Dedifferentiated amniotic fluid mesenchymal stem cell (primary cell): Measurements from ENCODE around the gene ANKDD1A.

Experiments
- DNase-seq: peaks from one replicate; pipeline ENCODE4 v3.0.0-alpha.2; 2016; ENCODE audit errors: extremely low spot score

ANKDD1A gene

DNA sequence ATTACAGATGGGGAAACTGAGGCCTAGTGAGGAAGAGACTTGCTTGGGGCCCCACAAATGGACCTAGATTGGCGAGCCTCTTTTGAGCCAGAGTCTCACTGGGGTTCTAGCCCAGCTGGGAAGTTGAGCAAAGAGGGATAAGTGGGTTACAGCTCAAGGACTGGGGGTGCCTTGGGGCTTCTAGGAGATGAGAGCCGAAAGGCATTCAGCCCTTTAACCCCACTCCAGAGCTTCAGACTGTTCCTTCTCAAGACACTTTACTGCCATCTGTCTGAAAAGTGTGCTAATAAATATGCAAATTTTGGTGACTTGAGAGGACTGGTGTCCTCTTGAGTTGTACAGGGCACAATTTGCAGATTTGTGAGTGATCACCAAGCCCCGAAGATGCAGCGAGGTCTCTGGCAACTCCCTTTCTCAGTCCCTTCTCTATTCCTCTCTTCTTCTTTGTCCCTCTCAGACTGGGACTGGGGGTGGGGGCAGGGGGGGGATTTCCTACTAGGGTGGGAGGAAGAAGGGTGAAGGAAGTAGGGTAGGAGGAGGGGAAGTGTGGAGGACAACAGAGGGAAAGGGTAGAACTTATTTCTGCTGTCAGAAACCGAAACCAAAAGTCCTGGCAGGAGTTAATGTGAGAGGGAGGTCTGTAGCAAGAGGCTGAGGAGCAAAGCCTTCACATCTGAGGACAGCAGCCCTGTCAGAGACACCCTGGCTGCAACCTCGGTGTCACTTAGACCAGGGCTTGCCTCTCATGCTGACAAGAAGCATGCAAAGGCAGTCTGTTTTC lies 16.2 kb upstream of the ANKDD1A start:
- DNase-seq: no peak

DNA sequence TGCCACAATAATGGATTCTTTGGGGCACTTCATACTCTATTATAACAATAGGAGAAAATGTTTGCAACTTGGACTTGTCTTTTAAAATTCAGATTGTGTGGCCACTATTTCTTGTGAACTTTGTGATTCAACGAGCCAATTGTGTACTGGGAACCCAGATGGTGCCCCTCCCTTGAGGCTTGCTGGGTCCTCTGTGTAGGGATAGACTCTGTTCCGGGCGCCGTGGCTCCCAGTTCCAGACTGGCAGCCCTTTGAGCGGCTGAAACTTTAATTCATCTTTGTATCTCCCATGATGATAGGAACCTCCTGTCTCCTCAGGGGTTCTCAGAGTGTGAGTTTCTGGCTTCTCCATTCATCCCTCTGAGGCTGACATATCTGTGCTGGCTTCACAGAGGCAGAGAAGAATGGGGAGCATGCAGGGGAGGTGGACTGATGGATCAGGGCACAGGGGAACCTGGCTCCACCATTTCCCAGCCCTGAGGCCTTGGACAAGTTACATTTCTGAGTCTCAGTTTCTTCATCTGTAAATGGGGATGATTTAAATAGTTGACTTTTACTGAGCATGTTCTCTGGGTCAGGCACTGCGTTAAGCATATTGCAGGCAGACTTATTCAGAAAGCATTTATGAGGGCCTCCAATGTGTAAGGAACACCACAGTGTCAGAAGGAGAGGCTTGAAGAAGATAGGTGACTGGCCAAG lies 15.2 kb upstream of the ANKDD1A start:
- no peak for DNase-seq

DNA sequence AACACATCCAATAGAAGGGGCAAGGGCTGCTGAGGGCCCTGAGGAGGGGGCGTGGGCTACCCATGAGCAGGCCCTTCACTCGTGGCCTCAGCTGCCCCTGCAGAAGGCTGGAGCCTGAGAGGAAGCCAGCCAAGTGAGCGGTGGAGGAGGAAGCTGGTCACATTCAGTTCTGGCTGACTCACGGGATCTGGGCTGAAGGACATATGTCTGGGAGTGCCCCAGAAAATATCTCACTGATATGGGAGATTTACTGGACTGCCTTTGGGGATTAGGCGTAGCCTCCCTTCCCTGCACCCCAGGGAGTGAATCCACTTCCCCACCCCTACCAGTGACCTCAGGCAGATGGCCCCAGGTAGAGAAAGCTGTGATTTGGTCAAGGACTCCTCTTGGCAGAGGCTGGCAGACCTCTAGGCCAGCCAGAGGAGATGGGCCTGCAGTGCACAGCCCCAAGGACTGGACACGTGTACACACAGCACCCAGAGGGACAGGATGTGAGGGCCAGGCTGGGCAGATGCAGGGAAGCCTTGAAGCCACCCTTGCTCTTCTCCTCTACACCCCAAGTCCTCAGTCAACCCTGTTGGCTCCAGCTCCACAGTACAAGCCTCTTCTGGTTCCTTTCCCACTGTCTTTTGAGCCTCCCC lies 14.2 kb upstream of the ANKDD1A start:
- DNase-seq: peak; percentile 43

DNA sequence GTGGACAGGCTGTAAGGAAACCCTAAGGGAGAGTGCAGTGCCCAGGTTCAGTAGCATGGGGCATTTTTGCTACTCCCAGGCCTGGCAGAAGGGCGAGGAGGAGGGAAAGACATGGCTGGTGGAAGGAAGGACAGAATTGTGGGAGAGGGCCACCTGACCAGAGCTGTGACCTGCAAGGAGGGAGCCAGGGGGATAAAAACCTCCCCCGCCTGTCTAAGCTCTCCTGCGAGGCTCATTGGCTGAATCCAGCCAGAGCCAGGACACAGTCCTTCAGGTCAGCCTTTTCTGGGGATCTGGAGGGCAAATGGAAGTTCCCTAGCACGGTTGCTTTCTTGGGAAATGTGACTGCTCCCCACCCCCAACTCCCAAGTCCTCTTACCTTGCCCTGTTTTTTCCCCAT lies 13.3 kb upstream of the ANKDD1A start:
- no peak for DNase-seq

DNA sequence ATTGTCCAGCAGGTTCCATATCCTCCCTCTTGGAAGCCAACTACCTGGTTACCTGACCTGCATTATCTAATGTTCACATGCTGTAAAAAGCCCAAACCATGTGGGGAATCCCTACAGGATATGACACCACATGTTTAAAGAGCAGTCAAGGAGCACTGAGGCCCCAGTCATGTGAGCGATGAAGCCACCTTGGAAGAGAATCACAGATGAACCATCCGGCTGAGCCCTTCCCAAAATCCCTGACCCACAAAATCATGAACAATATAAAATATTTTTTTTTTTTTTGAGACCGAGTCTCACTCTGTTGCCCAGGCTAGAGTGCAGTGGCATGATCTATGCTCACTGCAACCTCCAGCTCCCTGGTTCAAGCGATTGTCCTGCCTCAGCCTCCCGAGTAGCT lies 10.6 kb upstream of the ANKDD1A start:
- DNase-seq: no peak

DNA sequence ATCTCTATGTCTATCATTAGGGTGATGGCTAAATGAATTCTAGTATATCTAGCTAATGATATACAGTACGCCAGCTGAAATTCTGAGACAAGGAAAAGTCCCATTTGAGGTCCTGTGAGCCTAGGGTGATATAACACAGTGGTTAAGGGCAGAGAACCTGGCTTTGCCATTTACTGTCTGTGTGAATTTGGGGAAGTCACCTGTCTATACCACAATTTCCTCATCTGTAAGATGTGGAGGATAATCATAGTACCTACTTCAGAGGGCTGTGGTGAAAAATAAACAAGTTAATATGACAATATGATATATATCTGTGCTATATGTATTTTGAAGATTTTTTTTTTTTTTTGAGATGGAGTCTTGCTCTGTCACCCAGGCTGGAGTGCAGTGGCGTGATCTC lies 9.8 kb upstream of the ANKDD1A start:
- DNase-seq: no peak

DNA sequence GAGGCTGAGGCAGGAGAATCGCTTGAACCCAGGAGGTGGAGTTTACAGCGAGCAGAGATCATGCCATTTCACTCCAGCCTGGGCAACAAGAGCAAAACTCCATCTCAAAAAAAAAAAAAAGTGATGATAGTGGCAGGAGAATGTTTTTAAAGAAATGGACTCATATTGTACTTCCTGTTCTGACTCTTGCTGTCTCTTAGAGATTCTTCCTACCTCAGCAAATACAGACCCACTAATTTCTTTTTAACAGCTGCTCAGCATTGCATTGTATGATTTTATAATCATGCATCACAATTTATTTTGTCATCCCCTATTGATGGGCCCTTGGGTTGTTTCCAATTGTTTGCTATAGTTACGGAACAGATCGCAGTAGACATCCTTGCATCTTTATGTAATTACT lies 8.8 kb upstream of the ANKDD1A start:
- DNase-seq: no peak

DNA sequence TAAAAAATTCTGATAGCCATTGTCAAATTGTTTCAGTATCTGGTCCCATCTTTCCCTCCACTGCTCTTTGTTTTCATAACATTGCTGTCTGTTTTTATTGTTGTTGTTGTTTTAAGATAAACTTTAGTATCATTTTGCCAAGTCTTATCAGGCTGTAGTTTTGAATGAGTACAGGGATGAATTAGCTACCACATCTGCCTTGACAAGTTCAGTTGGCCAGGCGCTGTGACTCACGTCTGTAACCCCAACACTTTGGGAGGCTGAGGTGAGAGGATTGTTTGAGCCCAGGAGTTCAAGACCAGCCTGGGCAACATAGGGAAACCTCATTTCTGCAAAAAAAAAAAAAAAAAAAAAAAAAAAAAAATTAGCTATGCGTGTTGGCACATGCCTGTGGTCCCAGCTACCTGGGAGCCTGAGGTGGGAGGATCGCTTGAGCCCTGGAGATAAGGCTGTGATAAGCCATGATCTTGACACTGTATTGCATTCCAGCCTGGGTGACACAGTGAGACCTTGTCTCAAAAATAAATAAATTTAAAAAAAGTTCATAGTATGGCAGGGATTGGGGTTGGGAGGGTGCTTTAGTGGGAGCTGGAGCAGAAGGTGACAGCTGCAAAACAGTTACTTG lies 8.3 kb upstream of the ANKDD1A start:
- DNase-seq: no peak

DNA sequence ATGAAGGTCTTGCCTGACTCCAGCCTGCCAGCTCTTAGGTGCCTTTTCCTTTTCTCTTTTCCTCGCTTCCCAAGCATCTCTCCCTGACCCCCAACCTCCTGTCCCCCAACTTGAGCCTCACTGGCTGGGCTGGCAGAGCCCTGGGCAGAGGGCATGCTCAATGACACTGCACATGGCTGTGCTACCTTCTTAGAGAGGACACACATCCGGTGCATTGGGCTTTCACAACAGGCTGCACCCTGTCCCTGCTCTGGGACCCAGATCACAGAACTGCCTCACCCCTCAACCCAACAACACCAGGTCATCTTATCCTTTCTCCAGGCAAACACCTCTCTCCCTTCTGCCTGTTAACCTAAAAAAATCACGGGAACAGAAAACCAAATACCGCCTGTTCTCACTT lies 7.5 kb upstream of the ANKDD1A start:
- DNase-seq: no peak

DNA sequence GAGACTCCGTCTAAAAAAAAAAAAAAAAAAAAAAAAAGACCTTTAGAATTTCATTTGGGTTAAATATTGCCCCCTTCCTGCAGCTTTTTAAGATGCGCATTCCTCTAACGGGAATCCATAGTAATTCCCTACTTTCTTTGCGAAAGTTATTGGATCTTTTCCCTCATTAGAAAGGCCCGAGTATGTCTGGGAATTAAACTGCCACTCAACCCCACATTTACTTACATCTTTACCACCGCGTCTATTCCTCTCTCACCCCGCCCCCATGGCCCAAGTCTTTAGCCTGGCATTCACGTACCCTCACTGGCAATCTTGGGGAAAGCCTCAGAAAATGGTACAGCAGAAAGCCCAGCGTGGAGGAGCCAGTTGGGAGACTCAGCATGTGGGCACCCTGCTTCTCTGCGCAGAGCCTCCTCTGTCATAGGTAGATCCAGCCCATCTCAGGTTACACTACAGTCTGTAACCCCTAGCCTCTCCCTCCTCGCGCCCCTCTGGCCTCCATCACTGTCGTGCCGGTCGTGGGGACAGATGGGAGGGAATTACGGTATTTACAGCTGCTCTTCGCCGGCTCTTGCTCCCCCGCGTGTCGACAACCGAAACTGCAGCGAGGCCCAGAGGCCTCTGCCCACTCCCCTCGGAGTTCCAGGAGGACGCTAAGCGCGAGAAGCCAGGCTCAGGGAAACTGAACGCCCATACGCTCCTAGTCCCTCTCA lies 6.4 kb upstream of the ANKDD1A start:
- peak; percentile 76 for DNase-seq

DNA sequence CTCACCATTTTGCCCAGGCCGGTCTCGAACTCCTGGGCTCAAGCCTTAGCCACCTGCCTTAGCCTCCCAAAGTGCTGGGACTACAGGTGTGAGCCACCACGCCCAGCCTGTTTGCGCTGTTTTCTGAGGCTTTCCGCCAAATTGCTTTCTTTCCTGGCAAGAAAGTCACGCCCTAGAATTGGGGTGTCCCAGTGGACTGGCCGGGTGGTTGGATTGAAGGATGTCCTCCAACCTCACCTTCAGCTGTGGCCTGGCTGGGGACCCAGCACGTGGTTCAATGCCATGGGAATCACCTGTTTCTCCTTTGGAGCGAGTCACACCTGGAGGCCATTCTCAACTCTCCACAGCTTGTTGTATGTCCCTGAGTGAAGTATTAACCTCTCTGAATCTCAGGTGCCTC lies 5.8 kb upstream of the ANKDD1A start:
- DNase-seq: no peak

DNA sequence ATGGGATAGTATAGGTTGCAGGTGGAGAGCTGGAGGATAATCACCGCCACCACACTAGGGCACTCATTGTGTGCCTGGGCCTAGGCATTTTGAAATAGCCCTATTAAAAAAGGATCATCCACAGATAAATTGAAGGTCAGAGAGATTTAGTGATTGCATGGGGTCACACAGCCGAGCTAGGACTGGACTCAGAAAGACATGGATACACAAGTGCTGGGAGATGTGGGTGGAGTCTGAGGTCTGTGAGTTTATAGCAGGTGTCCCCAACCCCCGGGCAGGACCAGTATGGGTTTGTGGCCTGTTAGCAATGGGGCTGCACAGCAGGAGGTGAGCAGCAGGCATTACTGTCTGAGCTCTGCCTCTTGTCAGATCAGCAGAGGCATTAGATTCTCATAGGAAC lies 5.3 kb upstream of the ANKDD1A start:
- DNase-seq: no peak

DNA sequence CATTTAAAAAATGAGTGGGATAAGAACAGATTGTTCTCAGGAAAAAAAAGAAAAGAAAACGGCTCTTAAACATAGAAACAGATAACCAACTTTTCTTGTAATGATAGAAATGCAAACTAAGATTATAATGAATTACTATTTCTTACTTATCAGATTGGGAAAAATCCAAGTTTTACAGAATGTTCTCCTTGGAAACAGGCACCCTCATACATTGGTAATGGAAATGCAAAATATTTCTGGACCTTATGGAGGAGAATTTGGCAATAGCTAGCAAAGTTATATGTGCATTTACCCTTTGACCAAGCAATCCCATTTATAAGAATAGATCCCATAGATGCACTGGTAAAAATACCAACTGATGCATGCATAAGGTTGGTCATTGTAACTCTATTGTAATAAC lies 3.7 kb upstream of the ANKDD1A start:
- no peak for DNase-seq

DNA sequence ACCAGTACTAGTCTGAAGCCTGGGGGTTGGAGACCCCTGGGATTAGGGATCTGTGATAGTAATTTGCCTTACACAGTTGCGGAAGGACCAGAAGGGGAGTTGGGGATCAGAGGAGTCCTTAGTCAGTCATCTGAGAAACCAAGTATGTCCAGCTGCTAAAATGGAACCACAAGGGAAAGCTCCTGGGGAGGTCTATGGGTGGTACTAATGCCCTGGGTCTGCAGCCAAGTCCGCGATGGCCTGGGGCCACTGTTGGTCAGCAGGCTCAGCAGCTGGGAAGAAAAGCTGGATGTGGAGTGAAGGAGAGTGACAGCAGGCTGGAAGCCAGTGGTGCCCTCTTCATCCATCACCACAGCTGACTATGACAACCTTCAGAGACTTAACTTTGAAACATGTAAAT lies 2.2 kb upstream of the ANKDD1A start:
- no peak for DNase-seq

DNA sequence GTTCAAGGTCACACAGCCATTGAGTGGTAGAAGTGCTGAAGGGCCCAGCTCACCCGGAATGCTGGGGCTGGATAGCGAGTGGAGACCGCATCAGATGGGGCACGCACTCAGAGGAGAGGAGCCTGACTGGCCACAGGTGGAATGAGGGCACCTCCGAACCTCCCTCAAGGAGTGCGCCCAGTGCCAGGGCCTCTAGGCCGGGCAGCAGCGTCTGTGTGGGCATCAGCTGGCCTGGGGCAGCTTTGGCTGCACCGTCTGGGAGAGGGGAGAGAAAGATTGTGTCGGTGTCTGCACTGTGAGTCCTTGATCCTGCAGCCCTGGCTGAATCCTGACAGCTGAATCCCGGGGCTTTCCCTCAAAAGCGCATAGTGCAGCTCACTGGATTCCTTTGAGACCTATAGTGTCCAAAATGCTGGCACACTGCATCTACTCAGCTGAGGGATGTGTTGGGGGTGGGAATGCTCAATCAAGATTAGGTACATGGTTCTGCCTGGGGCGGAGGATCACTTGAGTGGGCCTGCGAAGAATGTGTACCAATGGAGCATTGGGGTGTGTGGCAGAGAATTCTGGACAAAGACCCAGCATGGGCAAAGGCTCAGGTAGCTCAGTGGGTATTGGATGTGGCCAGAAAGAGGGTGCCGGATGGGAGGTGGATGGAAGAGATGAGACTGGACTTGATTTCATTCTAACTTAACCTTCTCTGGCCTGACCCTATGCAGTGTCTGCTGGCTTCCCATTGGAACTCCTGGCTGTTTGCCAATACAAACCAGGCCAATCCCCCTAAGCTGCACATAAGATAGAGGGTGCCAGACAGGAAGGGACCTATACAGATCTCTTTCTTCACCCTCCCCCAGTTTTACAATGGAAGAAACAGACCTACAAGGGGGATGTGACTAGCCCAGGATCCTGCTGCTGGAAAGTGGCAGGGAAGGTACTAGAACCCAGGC lies 950 bp downstream of the ANKDD1A start:
- no peak for DNase-seq

DNA sequence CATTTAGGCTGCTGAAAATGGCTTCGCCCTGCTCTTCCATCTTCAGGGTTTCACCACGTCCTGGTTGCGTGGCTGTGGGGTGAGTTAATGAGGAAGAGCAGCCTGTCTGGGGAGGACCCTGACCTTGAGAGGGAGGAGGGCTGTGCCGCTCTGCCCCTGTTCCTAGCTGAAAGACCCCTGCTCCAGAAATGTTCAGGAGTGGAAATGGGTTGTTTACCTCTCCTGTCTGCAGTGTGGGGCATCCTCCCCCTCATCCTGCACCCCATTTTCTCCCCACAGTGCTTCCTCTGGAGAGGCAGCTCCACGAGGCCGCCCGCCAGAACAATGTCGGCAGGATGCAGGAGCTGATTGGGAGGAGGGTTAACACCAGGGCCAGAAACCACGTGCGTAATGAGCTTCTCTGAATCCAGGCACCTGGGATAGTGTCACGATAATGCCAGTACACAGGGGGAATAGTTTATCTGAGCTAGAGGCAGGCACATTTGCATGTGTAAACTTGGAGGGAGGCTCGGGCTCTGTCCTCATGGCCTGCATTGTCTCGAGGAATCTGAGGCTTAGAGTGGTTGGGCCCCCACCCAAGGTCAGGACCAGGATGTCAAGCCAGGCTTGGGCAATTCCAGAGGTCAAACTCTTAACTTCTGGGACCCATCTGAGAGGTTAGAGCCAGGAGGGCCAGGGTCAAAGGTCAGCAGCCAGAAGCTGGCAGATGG lies 4.0 kb downstream of the ANKDD1A start:
- DNase-seq: no peak

DNA sequence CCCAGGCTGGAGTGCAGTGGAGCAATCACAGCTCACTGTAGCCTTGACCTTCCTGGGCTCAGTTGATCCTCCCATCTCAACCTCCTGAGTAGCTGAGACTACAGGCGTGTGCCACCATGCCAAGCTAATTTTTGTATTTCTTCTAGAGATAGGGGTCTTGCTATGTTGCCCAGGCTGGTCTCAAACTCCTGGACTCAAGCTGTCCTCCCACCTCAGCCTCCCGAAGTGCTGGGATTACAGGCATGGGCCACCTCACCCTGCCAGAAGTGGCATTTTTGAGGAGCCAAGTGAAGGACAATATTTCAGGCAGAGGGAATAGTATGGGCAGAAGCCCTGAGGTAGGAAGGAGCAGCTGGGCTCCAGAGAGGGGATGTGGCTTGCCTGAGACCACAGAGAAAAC lies 4.7 kb downstream of the ANKDD1A start:
- DNase-seq: no peak

DNA sequence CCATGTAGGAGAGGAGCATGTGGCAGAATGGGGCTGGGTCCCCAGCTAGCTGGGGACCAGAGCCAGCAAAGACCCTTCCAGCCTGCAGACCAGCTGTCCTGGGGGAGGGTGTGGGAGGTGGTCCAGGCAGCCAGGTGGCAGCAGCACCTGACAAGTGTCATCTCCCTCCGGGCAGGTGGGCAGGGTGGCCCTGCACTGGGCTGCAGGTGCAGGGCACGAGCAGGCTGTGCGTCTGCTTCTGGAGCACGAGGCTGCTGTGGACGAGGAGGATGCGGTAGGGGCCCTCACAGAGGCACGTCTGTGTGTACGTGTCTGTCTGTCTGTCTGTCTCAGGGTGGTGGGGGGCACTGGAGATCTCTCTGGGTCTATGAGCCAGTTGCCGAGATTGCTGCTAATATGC lies 5.5 kb downstream of the ANKDD1A start:
- no peak for DNase-seq

DNA sequence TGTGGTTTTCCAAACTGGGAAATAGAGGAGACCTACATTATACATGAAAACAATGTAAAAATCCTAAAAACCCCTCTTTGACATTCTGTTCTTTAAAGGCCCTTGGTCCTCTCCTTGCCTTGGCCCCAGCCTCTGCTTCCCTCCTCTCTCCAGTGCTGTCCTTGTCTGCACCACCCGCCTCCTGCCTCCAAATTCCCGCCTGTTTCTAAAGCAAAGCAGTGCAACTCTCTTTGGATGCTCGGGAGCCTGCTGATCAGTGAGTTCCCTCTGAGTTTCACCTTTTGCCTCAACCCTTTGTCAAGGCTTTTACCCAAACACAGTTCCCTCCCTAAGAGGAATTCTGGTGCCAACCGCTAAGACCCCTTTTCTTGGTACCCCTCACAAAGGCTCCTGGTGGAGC lies 8.0 kb downstream of the ANKDD1A start:
- no peak for DNase-seq

DNA sequence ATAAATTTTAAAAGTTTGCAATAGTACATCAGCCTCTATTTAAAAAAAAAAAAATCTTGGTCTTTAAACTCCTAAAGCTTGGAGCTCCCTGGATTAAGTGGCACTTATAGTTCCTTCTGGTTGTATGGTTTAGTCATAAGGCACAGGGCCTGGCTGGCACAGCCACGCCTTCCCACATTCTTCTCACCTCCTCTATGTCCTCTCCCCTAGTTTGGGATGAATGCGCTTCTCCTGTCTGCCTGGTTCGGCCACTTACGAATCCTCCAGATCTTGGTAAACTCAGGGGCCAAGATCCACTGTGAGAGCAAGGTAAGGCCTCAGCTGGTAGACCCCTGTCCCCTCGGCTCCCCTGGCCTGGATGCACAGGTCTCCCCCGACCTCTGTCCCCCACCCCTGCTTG lies 10.0 kb downstream of the ANKDD1A start:
- DNase-seq: no peak
